Measurements from ENCODE around the gene TRAPPC3L.

Gene TRAPPC3L

GRCh38 chr6:116528133-116528532 is 17.4 kb downstream of the TRAPPC3L start:
- peaks cover 47% of the 10 kb centered on the region for H3K27me3 Mint-ChIP-seq

GRCh38 chr6:116524236-116524635 is 21.2 kb downstream of the TRAPPC3L start:
- H3K4me3 Mint-ChIP-seq: no peak overlapping the region
- no peaks in the 10 kb centered on the region for H3K9me3 Mint-ChIP-seq
- peaks cover 8% of the 10 kb centered on the region for H3K27me3 Mint-ChIP-seq
- no peaks in the 10 kb centered on the region for H3K4me1 Mint-ChIP-seq
- H3K27ac Mint-ChIP-seq (ENCODE audit: low read depth): no peak overlapping the region
- no peaks in the 10 kb centered on the region for H3K36me3 Mint-ChIP-seq (ENCODE audit: insufficient read depth)
- no peak for DNase-seq (ENCODE audit: low spot score in 2 of 2)
- ATAC-seq (replicated peaks; ENCODE audit: extremely low read depth, poor library complexity, severe bottlenecking): no peak

More at GRCh38 chr6:116528133-116528532, 17.4 kb downstream of the TRAPPC3L start:
- Mint-ChIP-seq H3K27ac (ENCODE audit: low read depth) (no peak overlapping the region), H3K4me3 (no peak overlapping the region), H3K36me3 (ENCODE audit: insufficient read depth) (no peaks in the 10 kb centered on the region), H3K4me1 (no peaks in the 10 kb centered on the region), H3K9me3 (no peaks in the 10 kb centered on the region)
- DNase-seq (ENCODE audit: low spot score in 2 of 2) (no peak), ATAC-seq (replicated peaks; ENCODE audit: extremely low read depth, poor library complexity, severe bottlenecking) (no peak)

GRCh38 chr6:116522896-116523295 is 22.6 kb downstream of the TRAPPC3L start:
- no peaks in the 10 kb centered on the region for H3K4me1 Mint-ChIP-seq
- H3K36me3 Mint-ChIP-seq (ENCODE audit: insufficient read depth): no peaks in the 10 kb centered on the region
- no peaks in the 10 kb centered on the region for H3K9me3 Mint-ChIP-seq
- no peak overlapping the region for H3K4me3 Mint-ChIP-seq
- ATAC-seq (replicated peaks; ENCODE audit: extremely low read depth, poor library complexity, severe bottlenecking) (no peak), DNase-seq (ENCODE audit: low spot score in 2 of 2) (no peak)
- no peak overlapping the region for H3K27ac Mint-ChIP-seq (ENCODE audit: low read depth)
- peaks cover 14% of the 10 kb centered on the region for H3K27me3 Mint-ChIP-seq

- Mint-ChIP-seq H3K27ac (ENCODE audit: low read depth) (no peak overlapping the region), H3K36me3 (ENCODE audit: insufficient read depth) (no peaks in the 10 kb centered on the region), H3K9me3 (no peaks in the 10 kb centered on the region), H3K27me3 (peaks cover 18% of the 10 kb centered on the region), H3K4me3 (no peak overlapping the region), H3K4me1 (no peaks in the 10 kb centered on the region)
- DNase-seq (ENCODE audit: low spot score in 2 of 2) (no peak), ATAC-seq (replicated peaks; ENCODE audit: extremely low read depth, poor library complexity, severe bottlenecking) (no peak)
Measured at GRCh38 chr6:116518621-116519368, 26.7 kb downstream of the TRAPPC3L start.

- DNase-seq (ENCODE audit: low spot score in 2 of 2) (no peak), ATAC-seq (replicated peaks; ENCODE audit: extremely low read depth, poor library complexity, severe bottlenecking) (no peak)
- Mint-ChIP-seq H3K4me3 (no peak overlapping the region), H3K4me1 (no peaks in the 10 kb centered on the region), H3K27me3 (peaks cover 18% of the 10 kb centered on the region), H3K36me3 (ENCODE audit: insufficient read depth) (no peaks in the 10 kb centered on the region), H3K27ac (ENCODE audit: low read depth) (no peak overlapping the region), H3K9me3 (no peaks in the 10 kb centered on the region)
Measured at GRCh38 chr6:116515141-116515540, 30.3 kb downstream of the TRAPPC3L start.

DNA sequence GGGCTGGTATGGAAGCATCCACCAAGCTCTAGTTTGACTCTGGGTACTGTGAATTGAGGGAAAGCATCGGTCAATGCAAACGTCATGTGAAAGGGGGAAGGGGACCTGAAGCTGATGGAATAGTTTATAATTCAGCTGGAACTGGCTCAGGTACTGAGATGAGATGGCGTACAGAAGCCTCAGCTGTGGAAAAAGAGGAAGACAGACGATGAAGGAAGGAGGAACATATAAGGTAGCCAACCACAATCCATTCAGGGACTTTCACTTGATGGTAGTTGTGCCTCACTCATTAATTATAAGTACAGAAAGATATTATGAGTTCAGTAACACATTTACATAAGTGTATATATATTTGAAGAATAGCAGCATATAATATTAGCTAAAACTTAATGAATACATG is 31.4 kb downstream of the TRAPPC3L start:
- ATAC-seq (replicated peaks; ENCODE audit: extremely low read depth, poor library complexity, severe bottlenecking): no peak
- DNase-seq (ENCODE audit: low spot score in 2 of 2): no peak
- H3K9me3 Mint-ChIP-seq: no peaks in the 10 kb centered on the region
- H3K27ac Mint-ChIP-seq (ENCODE audit: low read depth): no peak overlapping the region
- no peaks in the 10 kb centered on the region for H3K4me1 Mint-ChIP-seq
- no peak overlapping the region for H3K4me3 Mint-ChIP-seq
- no peaks in the 10 kb centered on the region for H3K36me3 Mint-ChIP-seq (ENCODE audit: insufficient read depth)
- peaks cover 23% of the 10 kb centered on the region for H3K27me3 Mint-ChIP-seq

DNA sequence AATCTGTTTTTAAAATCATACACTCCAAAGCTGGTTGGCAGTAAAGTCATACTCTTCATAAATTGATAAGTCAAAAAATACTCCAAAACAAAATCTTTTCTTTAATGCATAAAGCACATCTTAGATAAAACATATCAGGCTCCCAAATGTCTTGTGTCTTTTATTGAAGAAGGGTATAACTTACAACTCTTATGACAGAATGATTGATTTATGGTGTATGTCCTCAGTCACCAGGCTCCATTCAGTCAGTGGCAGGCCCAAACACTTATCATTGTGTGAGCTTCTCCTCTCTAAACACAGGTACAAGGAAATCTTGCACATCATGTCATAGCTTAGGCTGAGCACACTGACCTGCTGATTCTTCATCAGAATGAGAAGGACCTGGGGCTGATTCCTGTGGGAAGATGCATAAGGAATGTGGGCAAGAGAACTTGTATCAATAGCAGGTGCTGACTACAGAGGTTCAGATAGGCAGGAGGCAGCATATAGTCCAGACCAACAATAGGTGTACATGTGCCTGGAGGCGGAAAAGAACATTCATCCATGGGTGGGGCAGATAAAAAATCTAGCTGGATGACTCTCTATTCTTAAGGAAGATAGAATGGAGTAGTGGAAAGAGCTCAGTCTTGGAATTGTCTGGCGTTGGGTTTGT is 32.1 kb downstream of the TRAPPC3L start:
- no peaks in the 10 kb centered on the region for H3K36me3 Mint-ChIP-seq (ENCODE audit: insufficient read depth)
- no peaks in the 10 kb centered on the region for H3K9me3 Mint-ChIP-seq
- H3K27ac Mint-ChIP-seq (ENCODE audit: low read depth): no peak overlapping the region
- H3K4me3 Mint-ChIP-seq: no peak overlapping the region
- H3K27me3 Mint-ChIP-seq: peaks cover 18% of the 10 kb centered on the region
- ATAC-seq (replicated peaks; ENCODE audit: extremely low read depth, poor library complexity, severe bottlenecking): no peak
- H3K4me1 Mint-ChIP-seq: no peaks in the 10 kb centered on the region
- DNase-seq (ENCODE audit: low spot score in 2 of 2): no peak

DNA sequence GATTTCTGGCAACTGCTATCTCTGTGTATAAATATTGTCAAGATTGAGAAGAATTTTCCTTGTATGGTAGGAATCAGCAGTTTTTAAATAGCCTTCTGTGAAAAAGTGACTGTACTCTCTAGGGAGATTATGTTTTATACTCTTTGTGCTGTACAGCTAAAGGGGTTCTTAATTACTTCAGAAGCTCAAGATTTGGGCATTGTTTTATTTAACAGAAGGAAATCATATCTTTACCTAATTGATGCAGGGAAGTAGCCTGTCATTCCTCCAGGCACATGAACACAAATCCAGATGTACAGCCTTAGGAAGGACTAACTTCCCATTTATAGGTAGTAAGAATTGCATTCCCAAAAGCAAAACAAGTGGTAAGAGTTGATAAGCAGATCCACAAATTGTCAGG is 32.8 kb downstream of the TRAPPC3L start:
- H3K36me3 Mint-ChIP-seq (ENCODE audit: insufficient read depth): no peaks in the 10 kb centered on the region
- H3K27me3 Mint-ChIP-seq: peaks cover 12% of the 10 kb centered on the region
- H3K9me3 Mint-ChIP-seq: no peaks in the 10 kb centered on the region
- H3K4me1 Mint-ChIP-seq: no peaks in the 10 kb centered on the region
- DNase-seq (ENCODE audit: low spot score in 2 of 2): no peak
- no peak for ATAC-seq (replicated peaks; ENCODE audit: extremely low read depth, poor library complexity, severe bottlenecking)
- H3K27ac Mint-ChIP-seq (ENCODE audit: low read depth): no peak overlapping the region
- no peak overlapping the region for H3K4me3 Mint-ChIP-seq

GRCh38 chr6:116512111-116512559 is 33.3 kb downstream of the TRAPPC3L start:
- DNase-seq (ENCODE audit: low spot score in 2 of 2) (no peak), ATAC-seq (replicated peaks; ENCODE audit: extremely low read depth, poor library complexity, severe bottlenecking) (no peak)
- peaks cover 9% of the 10 kb centered on the region for H3K27me3 Mint-ChIP-seq
- no peaks in the 10 kb centered on the region for H3K9me3 Mint-ChIP-seq
- H3K4me1 Mint-ChIP-seq: no peaks in the 10 kb centered on the region
- no peaks in the 10 kb centered on the region for H3K36me3 Mint-ChIP-seq (ENCODE audit: insufficient read depth)
- H3K4me3 Mint-ChIP-seq: no peak overlapping the region
- no peak overlapping the region for H3K27ac Mint-ChIP-seq (ENCODE audit: low read depth)

DNA sequence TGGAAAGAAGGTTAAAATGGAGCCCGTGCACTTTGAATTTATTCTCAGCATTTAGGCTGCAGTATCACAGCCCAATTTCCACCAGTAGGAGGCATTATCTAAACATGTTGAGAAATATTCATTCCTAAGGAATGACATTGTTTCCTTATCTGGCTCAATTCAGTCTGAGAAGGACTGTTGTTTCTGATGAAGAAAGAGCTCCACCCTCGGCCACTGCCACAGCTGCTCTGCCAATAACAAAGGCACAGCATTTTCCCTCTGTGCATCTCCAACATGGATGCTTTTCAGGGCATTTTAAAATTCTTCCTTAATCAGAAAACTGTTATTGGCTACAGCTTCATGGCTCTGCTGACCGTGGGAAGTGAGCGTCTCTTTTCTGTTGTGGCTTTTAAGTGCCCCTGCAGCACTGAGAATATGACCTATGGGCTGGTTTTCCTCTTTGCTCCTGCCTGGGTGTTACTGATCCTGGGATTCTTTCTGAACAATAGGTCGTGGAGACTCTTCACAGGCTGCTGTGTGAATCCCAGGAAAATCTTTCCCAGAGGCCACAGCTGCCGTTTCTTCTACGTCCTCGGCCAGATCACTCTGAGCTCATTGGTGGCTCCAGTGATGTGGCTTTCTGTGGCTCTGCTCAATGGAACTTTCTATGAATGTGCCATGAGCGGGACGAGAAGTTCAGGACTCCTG is 33.9 kb downstream of the TRAPPC3L start, which contains the start of gene CALHM5:
CALHM5 (plus strand) TSS at position 216 of the 687 bp plus-strand sequence; CDS start at position 274, 58 bp downstream.
- Mint-ChIP-seq H3K27me3 (peaks cover 9% of the 10 kb centered on the region), H3K27ac (ENCODE audit: low read depth) (no peak within 1 kb of the TSS), H3K4me1 (no peaks in the 10 kb centered on the region), H3K4me3 (no peak within 1 kb of the TSS), H3K36me3 (ENCODE audit: insufficient read depth) (no peaks in the 10 kb centered on the region), H3K9me3 (no peaks in the 10 kb centered on the region)
- no peak for ATAC-seq (replicated peaks; ENCODE audit: extremely low read depth, poor library complexity, severe bottlenecking)
- DNase-seq (ENCODE audit: low spot score in 2 of 2): no peak

GRCh38 chr6:116508527-116508926 is 37.0 kb downstream of the TRAPPC3L start:
- DNase-seq (ENCODE audit: low spot score in 2 of 2) (no peak), ATAC-seq (replicated peaks; ENCODE audit: extremely low read depth, poor library complexity, severe bottlenecking) (no peak)
- H3K27ac Mint-ChIP-seq (ENCODE audit: low read depth): no peak overlapping the region
- peaks cover 5% of the 10 kb centered on the region for H3K9me3 Mint-ChIP-seq
- peaks cover 39% of the 10 kb centered on the region for H3K27me3 Mint-ChIP-seq
- no peak overlapping the region for H3K4me3 Mint-ChIP-seq
- H3K36me3 Mint-ChIP-seq (ENCODE audit: insufficient read depth): no peaks in the 10 kb centered on the region
- no peaks in the 10 kb centered on the region for H3K4me1 Mint-ChIP-seq

DNA sequence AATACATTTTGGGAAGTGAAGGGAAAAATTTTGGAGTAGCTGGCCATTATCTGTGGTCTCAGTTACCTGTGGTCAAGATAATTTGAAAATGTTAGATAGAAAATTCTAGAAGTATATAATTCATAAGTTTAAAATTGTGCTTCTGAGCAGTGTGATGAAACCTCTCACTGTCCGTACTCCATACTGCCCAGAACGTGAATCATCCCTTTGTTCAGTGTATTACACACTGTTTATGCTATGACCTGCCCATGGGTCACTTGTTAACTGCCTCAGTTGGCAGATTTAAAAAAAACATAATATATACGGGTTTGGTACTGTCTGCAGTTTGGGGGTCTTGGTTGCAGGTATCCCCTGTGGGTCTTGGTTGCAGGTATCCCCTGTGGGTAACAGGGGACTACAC is 38.2 kb downstream of the TRAPPC3L start:
- DNase-seq (ENCODE audit: low spot score in 2 of 2): no peak
- H3K36me3 Mint-ChIP-seq (ENCODE audit: insufficient read depth): no peaks in the 10 kb centered on the region
- H3K27ac Mint-ChIP-seq (ENCODE audit: low read depth): no peak overlapping the region
- H3K9me3 Mint-ChIP-seq: peaks cover 5% of the 10 kb centered on the region
- no peaks in the 10 kb centered on the region for H3K4me1 Mint-ChIP-seq
- no peak overlapping the region for H3K4me3 Mint-ChIP-seq
- ATAC-seq (replicated peaks; ENCODE audit: extremely low read depth, poor library complexity, severe bottlenecking): no peak
- peaks cover 51% of the 10 kb centered on the region for H3K27me3 Mint-ChIP-seq
